HG02678 (cell line): ENCODE results near the gene PDE4D.

Source experiments
- ATAC-seq: cut with Tn5 transposase; IDR thresholded peaks from one replicate; pipeline ENCODE4 v1.9.1; 2021; ENCODE audit warnings: mild to moderate bottlenecking, moderate library complexity; ENCODE audit not compliant: unreplicated experiment

PDE4D gene

GRCh38 chr5:59136549-59136948, 757.0 kb downstream of the PDE4D start:
- no peak for ATAC-seq

DNA sequence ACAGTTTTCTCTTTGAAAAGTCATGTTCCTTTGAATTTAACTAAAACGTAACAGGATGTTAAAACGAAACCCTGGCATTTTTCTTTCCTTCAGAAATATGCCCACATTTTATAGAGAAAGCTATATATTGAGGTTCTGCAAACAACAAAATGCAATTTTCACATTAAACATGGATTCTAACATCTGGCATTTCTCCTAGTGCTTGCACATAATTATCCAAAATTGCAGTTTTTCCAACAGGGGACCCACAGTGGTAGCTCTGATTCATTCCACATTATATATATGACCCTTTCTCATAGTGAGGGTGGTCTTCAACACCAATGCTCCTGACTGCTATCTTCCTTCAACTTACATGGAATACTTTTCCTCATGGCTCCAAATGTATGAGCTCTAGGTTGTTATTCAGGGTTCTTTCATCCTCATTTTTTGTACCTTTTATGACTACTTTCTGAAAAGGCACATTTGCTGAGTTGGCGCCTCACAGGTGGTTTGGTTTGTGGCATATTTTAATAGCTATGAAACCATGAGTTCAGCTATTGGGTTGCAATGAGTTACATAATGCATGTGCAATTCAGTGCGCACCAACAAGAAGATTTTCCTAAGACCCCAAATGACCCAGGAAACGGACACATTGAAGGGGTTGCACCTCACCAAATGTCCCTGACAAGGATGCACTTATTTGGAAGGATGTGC, 758.9 kb downstream of the PDE4D start:
- no peak for ATAC-seq

GRCh38 chr5:59133764-59134261, 759.7 kb downstream of the PDE4D start:
- no peak for ATAC-seq

GRCh38 chr5:59132131-59132530, 761.4 kb downstream of the PDE4D start:
- no peak for ATAC-seq

DNA sequence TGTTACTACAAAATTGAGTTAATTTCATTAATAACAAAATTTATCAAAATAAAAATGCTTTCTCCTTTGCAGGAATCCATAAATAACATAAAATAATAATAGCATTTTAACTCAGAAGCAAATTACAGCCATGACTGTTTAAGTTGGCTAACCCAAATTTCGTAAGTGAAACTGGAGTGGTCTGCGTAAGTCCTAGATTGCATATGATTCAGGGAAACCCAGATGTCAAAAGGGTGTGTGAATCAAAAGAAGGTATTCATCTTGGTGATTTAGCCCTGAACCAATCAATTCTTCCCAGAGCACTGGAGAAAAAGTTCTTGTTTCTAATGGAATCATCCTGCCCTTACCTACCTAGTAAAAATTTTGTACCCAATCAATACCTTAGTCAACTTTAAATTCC, 763.1 kb downstream of the PDE4D start:
- ATAC-seq = no peak

DNA sequence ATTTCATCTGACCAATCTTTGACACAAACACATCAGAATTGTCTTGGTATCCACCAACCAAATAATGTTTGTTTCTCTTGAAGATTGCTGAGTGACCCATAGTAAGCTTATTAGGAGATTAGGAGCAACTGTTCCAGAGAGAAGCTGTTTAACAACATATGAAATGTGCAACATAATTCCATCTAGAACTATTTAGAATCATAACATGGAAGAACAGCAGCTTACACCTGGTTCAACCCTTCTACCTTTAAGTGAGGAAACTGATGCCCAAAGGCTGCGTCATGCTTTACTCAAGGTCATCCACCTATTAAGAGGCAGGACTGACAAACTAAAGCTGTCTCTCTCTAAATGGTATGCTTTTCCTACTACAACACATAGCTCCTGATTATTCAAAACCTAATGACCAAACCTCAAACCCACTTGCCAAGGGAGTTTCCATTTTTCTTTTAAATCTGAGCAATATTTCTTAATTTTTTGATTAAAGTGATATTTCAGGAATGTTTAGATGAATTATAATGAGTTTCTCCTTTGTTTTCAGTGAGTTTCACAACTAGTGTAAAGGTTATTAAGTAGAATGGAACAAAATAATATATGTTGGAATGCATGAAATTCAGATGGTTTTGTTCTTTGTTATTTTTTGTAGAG, 764.8 kb downstream of the PDE4D start:
- no peak for ATAC-seq

GRCh38 chr5:59126708-59127573, 766.6 kb downstream of the PDE4D start:
- ATAC-seq = no peak

GRCh38 chr5:59126016-59126707, 767.4 kb downstream of the PDE4D start:
- ATAC-seq = no peak

DNA sequence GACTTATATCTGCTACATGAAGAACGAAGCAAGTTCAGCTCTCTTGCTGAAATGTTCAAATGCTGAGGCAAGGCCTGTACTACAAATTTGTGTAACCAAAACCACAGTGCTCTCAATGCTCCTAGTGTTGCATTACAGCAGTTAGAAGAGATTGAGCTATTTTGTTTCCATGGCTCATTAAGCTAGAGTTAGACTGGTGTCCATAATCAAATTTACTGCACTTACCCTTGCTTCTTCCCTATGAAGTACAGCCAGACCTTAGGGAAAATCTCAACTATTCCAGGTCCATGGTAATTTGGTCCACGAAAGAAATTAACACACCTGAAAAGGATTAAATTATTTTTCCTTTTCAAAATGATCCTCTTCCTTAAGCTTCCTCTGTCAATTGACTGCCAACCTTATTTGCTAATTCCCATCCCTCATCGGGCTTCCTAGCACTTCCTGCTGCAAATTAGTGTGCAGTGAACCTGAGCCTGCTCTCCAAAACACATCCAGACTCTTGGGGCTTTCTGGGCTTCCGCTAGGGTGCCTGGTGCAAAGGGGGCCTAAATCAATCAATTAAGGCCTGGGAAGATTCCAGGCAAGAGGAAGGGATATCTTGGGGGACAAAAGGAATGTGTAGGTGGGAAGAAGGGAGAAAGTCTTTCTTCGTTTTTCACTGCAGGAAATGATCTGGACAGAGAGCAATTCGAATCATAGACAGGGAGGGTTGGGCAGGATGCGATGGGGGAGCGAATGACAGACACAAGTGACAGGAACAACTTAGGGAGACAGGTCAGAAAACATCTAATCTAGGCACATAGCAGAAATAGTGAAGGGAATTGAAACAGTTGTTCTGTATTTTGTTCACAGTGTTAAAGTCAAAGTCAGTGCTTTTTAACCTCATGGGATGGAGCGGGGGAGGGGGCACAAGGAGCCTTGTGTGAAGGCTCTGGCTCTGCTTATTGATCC, 768.2 kb downstream of the PDE4D start:
- no peak for ATAC-seq

GRCh38 chr5:59123595-59124561, 769.6 kb downstream of the PDE4D start:
- no peak for ATAC-seq

DNA sequence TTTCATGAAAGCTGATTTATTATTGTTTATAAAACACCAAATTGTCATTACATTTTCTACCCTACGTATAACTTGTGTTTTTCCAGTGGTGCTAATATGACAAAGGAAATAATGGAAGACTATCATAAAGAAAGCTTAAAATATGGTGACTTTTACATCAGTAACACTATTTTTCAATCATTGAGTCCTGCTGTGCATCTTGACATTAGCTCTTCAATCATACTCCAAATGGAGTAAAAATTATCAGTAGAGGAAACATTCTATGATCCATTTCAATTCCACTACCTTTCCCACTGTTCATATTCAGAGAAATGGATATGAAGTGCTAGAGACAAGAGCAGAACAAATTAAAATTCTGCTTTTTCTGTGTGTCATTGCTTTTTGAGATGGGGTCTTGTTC, 774.0 kb downstream of the PDE4D start:
- no peak for ATAC-seq

DNA sequence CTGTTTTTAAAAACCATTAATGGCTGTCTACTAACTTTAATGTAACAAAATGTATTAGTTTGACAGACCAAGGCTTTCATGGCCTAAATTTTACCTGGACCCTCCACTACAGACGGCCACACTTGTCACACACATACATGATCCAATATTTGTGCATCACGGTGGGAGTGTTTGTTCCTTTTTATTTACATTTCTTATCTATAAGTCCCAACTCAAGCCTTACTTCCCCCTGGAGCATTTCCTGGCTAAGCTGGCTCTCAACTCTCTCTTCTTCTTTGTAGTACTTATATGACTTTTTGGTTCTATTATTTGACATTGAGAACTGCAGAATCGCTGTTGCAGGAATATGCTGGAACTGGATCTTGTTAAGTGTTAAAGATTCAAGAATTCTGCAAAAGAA, 776.2 kb downstream of the PDE4D start:
- ATAC-seq = no peak

DNA sequence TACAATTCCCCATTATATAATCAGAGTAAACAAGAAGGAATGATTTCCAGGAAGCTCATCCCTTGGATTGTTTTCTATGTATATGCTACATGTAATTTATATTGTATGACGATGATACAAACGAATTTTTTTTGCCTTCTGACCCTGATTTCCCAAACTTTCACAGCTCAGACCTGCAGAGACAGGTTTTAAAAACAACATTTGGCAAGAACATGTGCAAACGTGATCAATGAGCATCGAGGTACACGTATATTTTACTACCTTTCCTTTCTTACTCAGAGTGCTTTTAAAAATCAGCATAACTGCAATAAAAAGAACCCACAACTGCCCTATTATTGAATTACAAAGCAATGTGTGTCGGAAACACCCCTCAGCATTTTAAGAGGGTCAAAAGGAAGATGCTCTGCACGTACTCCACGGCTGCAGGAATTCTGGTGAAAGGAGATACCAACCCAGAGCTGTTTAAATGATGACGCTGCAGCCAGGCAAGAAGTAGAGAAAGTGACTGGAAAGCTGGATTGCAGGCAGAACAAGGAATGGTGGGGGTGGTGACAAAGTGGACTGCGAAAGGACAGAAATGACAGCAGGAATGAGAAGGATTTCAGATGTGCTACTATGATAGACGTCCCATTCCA, 777.2 kb downstream of the PDE4D start:
- no peak for ATAC-seq

GRCh38 chr5:59115345-59115744, 778.2 kb downstream of the PDE4D start:
- no peak for ATAC-seq

DNA sequence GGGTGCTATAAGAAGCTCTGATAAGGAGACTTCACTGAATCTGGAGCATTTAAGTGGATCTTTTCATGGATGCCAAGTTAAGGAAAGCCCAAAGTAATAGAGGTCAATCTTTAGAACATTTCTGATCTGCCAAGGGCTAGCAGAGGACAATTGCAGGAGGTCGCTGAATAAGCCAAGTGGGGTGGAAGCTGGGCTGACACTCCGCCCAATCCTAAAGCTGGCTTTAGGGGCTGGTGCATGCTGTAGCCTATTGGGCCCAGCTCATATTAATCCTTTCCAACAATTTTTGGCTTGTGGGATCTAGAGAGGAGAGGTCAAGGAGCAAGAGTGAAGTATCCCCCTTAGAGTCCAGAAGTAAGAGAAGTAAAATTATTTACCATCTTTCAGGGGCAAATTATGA, 784.1 kb downstream of the PDE4D start:
- no peak for ATAC-seq

GRCh38 chr5:59107692-59108091, 785.8 kb downstream of the PDE4D start:
- no peak for ATAC-seq

DNA sequence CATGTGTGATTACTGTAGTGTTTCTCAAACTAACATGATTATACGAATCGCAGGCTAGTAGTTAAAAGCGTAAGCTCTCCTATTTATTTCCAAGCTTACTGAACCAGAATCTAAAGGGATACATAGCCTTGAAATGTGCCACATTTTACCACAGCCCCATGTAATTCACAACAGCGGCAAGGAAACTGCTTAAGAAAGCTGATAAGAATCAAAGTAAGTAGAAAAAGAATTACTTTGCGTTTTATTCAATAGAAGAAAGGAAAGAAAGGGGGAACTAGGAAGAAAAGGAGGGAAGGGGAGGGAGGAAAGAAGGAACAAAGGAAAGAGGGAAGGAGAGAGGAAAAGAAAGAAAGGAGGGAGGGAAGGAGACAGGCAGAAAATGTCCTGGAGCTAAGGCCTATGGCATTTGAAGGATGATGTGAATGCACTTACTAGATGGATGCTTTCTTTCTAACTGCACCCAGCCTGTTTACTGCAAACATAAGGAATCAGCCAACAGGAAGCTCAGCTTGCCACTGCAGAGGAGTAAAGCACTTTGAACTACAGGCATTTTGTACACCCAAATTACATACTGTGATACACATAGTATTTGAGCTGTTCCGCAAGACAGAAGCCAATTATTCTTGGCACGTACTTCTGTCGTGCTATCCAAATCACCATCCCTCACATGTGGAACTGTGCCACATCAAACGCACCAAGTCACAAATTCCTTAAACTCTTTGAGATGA, 789.0 kb downstream of the PDE4D start:
- ATAC-seq = no peak

GRCh38 chr5:59103303-59103702, 790.2 kb downstream of the PDE4D start:
- no peak for ATAC-seq
